ENCODE measurements around the gene PCIF1. TPM values are rescaled to one million over a fixed set of nuclear protein-coding genes. Genes with fewer than 3 reads are reported as not detected.

The PCIF1 gene
- total and polyA plus RNA-seq, 9 of the 15 experiments (the other 6 are each of a cell fraction or from before 2014, with no cell fraction given): 5.8 to 29.4 (median 11.3) TPM

- TF ChIP-seq PREB (CRISPR knock-in tag; IDR thresholded peaks at IDR 0.05) (no peak), TCF15 (CRISPR knock-in tag; IDR thresholded peaks at IDR 0.05) (no peak), ZNF639 (CRISPR knock-in tag; conservative IDR thresholded peaks at IDR 0.05 in 1 of 2, IDR thresholded peaks at IDR 0.05 in 1 of 2) (no peak), ZNF436 (CRISPR knock-in tag; IDR thresholded peaks at IDR 0.05) (peak; percentile 77), ZNF444 (CRISPR knock-in tag; IDR thresholded peaks at IDR 0.05) (no peak), NR1H2 (CRISPR knock-in tag; IDR thresholded peaks at IDR 0.05) (no peak), LEF1 (IDR thresholded peaks at IDR 0.05) (peak; percentile 79; the same call in 1 of the 2 replicates), HEY1 (CRISPR knock-in tag; IDR thresholded peaks at IDR 0.05; ENCODE audit: borderline replicate concordance) (no peak), EHMT2 (IDR thresholded peaks at IDR 0.05) (0 out of 2 replicates have a peak, but pooled peaks have one; percentile 11), L3MBTL2 (IDR thresholded peaks at IDR 0.05) (peak; percentile 53; the same call in 1 of the 2 replicates), POU5F1 (IDR thresholded peaks at IDR 0.05; ENCODE audit: borderline replicate concordance, low read depth, low read length, partially characterized antibody) (no peak), AFF4 (CRISPR knock-in tag; IDR thresholded peaks at IDR 0.05) (no peak), ZNF717 (CRISPR knock-in tag; IDR thresholded peaks at IDR 0.05) (no peak), USF2 (CRISPR knock-in tag; IDR thresholded peaks at IDR 0.05) (peak; percentile 78)
These were observed 48.8 kb downstream of the PCIF1 start (continued) for GRCh38 chr20:45983279-45983743.

All from K562 (cell line).